ENCODE measurements around the gene LBR.

DNA sequence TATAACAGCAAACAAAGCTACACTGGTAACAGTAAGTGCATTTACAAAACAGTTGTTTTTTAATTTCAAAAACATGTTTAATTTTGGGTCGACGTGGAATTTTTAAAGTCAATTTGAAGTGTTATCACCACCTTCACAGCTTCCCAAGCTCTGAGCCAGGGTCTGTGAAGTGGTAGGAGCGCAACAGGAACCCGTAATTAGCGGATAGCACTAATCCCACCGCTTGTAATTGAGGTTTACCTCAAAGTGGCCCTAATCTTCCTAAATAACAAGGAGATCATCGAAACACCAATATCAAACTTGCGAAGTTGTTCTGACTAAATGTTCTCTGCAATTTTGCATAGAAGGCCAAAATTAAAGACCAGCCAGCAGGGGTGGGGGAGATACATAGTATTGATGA, 18.8 kb downstream of the LBR start:
- TF ChIP-seq, protein P1, sequence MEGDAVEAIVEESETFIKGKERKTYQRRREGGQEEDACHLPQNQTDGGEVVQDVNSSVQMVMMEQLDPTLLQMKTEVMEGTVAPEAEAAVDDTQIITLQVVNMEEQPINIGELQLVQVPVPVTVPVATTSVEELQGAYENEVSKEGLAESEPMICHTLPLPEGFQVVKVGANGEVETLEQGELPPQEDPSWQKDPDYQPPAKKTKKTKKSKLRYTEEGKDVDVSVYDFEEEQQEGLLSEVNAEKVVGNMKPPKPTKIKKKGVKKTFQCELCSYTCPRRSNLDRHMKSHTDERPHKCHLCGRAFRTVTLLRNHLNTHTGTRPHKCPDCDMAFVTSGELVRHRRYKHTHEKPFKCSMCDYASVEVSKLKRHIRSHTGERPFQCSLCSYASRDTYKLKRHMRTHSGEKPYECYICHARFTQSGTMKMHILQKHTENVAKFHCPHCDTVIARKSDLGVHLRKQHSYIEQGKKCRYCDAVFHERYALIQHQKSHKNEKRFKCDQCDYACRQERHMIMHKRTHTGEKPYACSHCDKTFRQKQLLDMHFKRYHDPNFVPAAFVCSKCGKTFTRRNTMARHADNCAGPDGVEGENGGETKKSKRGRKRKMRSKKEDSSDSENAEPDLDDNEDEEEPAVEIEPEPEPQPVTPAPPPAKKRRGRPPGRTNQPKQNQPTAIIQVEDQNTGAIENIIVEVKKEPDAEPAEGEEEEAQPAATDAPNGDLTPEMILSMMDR (IDR thresholded peaks at IDR 0.05; ENCODE audit: borderline replicate concordance, extremely low read depth, low read length, poor library complexity, severe bottlenecking), result no peak
- TF ChIP-seq EZH2 (IDR thresholded peaks at IDR 0.05; ENCODE audit: borderline replicate concordance, low read depth, low read length, severe bottlenecking), result no peak
